Left lobe of liver (tissue), 2 donors: ENCODE data around the gene VIPR2. TPM values are rescaled to one million over a fixed set of nuclear protein-coding genes. Genes with fewer than 3 reads are reported as not detected.
"Not testable (repeated sequence)": the region's sequence is repeated elsewhere in the genome, so short reads cannot be mapped to it uniquely, and the experiment has no call there.

ENCODE experiments used
- ATAC-seq: fragments of 200-7000 bp; cut with Tn5 transposase; one replicate; pipeline ENCODE4 v1.9.1; 2020; ENCODE audit warnings: mild to moderate bottlenecking, moderate library complexity
- DNase-seq: peaks from one replicate; pipeline ENCODE4 v3.0.0-alpha.2; 2020; ENCODE audit warnings: low spot score
- total RNA-seq: library from RNA; stranded (reverse); gene quantifications from one replicate; pipeline ENCODE4 v1.2.1, GENCODE V29; 2021
- donor health status: DM: no; HTN: no; CAD: no; lungs with moderate emphysema.
- donor health status: DM: no; HTN: yes; CAD: no.

Gene VIPR2
- total RNA-seq, 1 donor from 2014 or later, result 0.28 TPM

- ATAC-seq, result no peak
- no peak for DNase-seq
Observed at GRCh38 chr7:159014297-159015062, 130.2 kb downstream of the VIPR2 start.

GRCh38 chr7:159013825-159014289 is 130.8 kb downstream of the VIPR2 start:
- ATAC-seq, result no peak
- DNase-seq, result no peak

- DNase-seq (no peak), ATAC-seq (peak; percentile 13)
Observed at GRCh38 chr7:159013181-159013690, 131.4 kb downstream of the VIPR2 start.

GRCh38 chr7:159012353-159013069 is 132.2 kb downstream of the VIPR2 start:
- no peak for DNase-seq
- ATAC-seq, result peak; percentile 11

- DNase-seq, result no peak
Observed at GRCh38 chr7:159011722-159012022, 133.0 kb downstream of the VIPR2 start.

GRCh38 chr7:159010937-159011721 is 133.5 kb downstream of the VIPR2 start:
- no peak for ATAC-seq
- no peak for DNase-seq

More at GRCh38 chr7:159011722-159012022, 133.0 kb downstream of the VIPR2 start:
- ATAC-seq, result no peak

GRCh38 chr7:159010411-159010810 is 134.3 kb downstream of the VIPR2 start:
- ATAC-seq (no peak), DNase-seq (no peak)

GRCh38 chr7:159009951-159010350 is 134.7 kb downstream of the VIPR2 start:
- DNase-seq, result no peak
- no peak for ATAC-seq

GRCh38 chr7:159008417-159008816 is 136.2 kb downstream of the VIPR2 start:
- no peak for DNase-seq
- ATAC-seq, result no peak

- no peak for ATAC-seq
Observed at GRCh38 chr7:159007996-159008389, 136.7 kb downstream of the VIPR2 start.

GRCh38 chr7:159007364-159007995 is 137.2 kb downstream of the VIPR2 start:
- ATAC-seq (no peak), DNase-seq (no peak)

More at GRCh38 chr7:159007996-159008389, 136.7 kb downstream of the VIPR2 start:
- DNase-seq, result no peak

GRCh38 chr7:159006610-159007130 is 138.0 kb downstream of the VIPR2 start:
- ATAC-seq, result no peak
- DNase-seq, result no peak

GRCh38 chr7:159006022-159006609 is 138.6 kb downstream of the VIPR2 start:
- ATAC-seq, DNase-seq: not testable (repeated sequence)

- DNase-seq (no peak), ATAC-seq (no peak)
Observed at GRCh38 chr7:159005618-159006017, 139.0 kb downstream of the VIPR2 start.

- no peak for ATAC-seq
- DNase-seq, result no peak
Observed at GRCh38 chr7:159004411-159004810, 140.3 kb downstream of the VIPR2 start.

- ATAC-seq, result no peak
Observed at GRCh38 chr7:159001811-159002210, 142.9 kb downstream of the VIPR2 start.

GRCh38 chr7:159000859-159001435 is 143.7 kb downstream of the VIPR2 start:
- ATAC-seq, result no peak
- no peak for DNase-seq

More at GRCh38 chr7:159001811-159002210, 142.9 kb downstream of the VIPR2 start:
- DNase-seq, result no peak

- ATAC-seq (no peak), DNase-seq (no peak)
Observed at GRCh38 chr7:159000070-159000469, 144.6 kb downstream of the VIPR2 start.

- ATAC-seq, result no peak
- no peak for DNase-seq
Observed at GRCh38 chr7:158999496-158999895, 145.2 kb downstream of the VIPR2 start.

- DNase-seq, ATAC-seq: not testable (repeated sequence)
Observed at GRCh38 chr7:158998261-158998660, 146.4 kb downstream of the VIPR2 start.
